CD4-positive, alpha-beta T cell (primary cell): Measurements from ENCODE around the gene RNF181. TPM values are rescaled to one million over a fixed set of nuclear protein-coding genes. Genes with fewer than 3 reads are reported as not detected.
A peak's percentile ranks its signal among the peaks of the same experiment; 100 is the strongest.

Experiments
- ATAC-seq: fragments of 200-7000 bp; cut with Tn5 transposase; one replicate; pipeline ENCODE4 v1.10.0; 2022; ENCODE audit warnings: mild to moderate bottlenecking; ENCODE audit not compliant: poor library complexity
- CTCF ChIA-PET: fragments of 350-600 bp; sonication (Branson Sonifier 250); formaldehyde crosslinking; loops from one replicate; lab custom pipeline; 2021; ENCODE audit warnings: antibody characterized with exemption, inconsistent platforms; lab: Charles Lee
- POLR2A ChIA-PET: fragments of 350-600 bp; sonication (Branson Sonifier 250); formaldehyde crosslinking; loops from one replicate; lab custom pipeline; 2021; ENCODE audit warnings: antibody characterized with exemption, inconsistent platforms; lab: Charles Lee
- DNase-seq, 14 experiments: peaks; one replicate each; pipeline ENCODE4 v3.0.0-alpha.2; 2013 to 2020; ENCODE audit warnings: mixed read lengths in 2 of 14
- H3K27ac ChIP-seq, 2 donors: one replicate each; pipeline versions ENCODE4 v1.5.1 to v1.7.0; 2013; ENCODE audit warnings: low read length in 2 of 2, low read depth in 1 of 2, mild to moderate bottlenecking in 1 of 2
- H3K27me3 ChIP-seq, 2 experiments: 1 replicate in 1 of 2; 2 replicates in 1 of 2; pipeline versions ENCODE4 v1.6.1 to v1.7.0; 2013; ENCODE audit warnings: low read length in 2 of 2, control low read depth in 1 of 2, mild to moderate bottlenecking in 1 of 2, moderate library complexity in 1 of 2; ENCODE audit not compliant: insufficient read depth in 2 of 2, control insufficient read depth in 1 of 2
- H3K36me3 ChIP-seq: one replicate; pipeline ENCODE4 v1.6.1; 2013; ENCODE audit warnings: low read length, control low read depth; ENCODE audit not compliant: insufficient read depth
- H3K4me1 ChIP-seq: one replicate; pipeline ENCODE4 v1.6.1; 2013; ENCODE audit warnings: low read length, control low read depth; ENCODE audit not compliant: insufficient read depth
- H3K4me3 ChIP-seq: one replicate; pipeline ENCODE4 v1.5.1; 2013; ENCODE audit warnings: mild to moderate bottlenecking, low read length, moderate library complexity
- H3K9me3 ChIP-seq, 2 experiments: 1 replicate in 1 of 2; 2 replicates in 1 of 2; pipeline versions ENCODE4 v1.6.1 to v1.7.0; 2013; ENCODE audit warnings: low read length in 2 of 2, mild to moderate bottlenecking in 2 of 2, control low read depth in 1 of 2, moderate library complexity in 1 of 2; ENCODE audit not compliant: control insufficient read depth in 1 of 2, insufficient read depth in 1 of 2
- H3K27ac Mint-ChIP-seq: one replicate; pipeline ENCODE4 v1.8.0; 2020; ENCODE audit warnings: mixed read lengths
- H3K27me3 Mint-ChIP-seq: one replicate; pipeline ENCODE4 v1.8.0; 2021; ENCODE audit warnings: mixed read lengths
- H3K36me3 Mint-ChIP-seq: one replicate; pipeline ENCODE4 v1.8.0; 2021; ENCODE audit warnings: low read depth, mixed read lengths
- H3K4me1 Mint-ChIP-seq: one replicate; pipeline ENCODE4 v1.8.0; 2021; ENCODE audit warnings: low read depth, mixed read lengths
- H3K4me3 Mint-ChIP-seq: one replicate; pipeline ENCODE4 v1.8.0; 2020; ENCODE audit warnings: mild to moderate bottlenecking, mixed read lengths
- H3K9me3 Mint-ChIP-seq: one replicate; pipeline ENCODE4 v1.8.0; 2020; ENCODE audit warnings: mixed read lengths
- intact Hi-C, 2 experiments: fragments of 100-400 bp; cut with DNase I in 1 of 2; cut with micrococcal nuclease in 1 of 2; formaldehyde crosslinking; loops; one replicate each; pipeline versions ENCODE4 v1.15.1 to v1.9.0; 2023 to 2025; cut with DNase I, micrococcal nuclease
- total RNA-seq, 174 experiments: library from RNA in 2 of 174; stranded (reverse) in 2 of 174; gene quantifications; one replicate each; pipeline ENCODE4 v1.2.3 and lab custom pipeline; 2021 to 2026
- TF ChIP-seq, protein P1 (sequence below): fragments of 200-600 bp; IDR thresholded peaks from one replicate; pipeline ENCODE4 v1.8.0; 2022; ENCODE audit warnings: antibody characterized with exemption, mild to moderate bottlenecking

The RNF181 gene
- total RNA-seq, 2 experiments from 2014 or later = 41.5 to 43.8 TPM

DNA sequence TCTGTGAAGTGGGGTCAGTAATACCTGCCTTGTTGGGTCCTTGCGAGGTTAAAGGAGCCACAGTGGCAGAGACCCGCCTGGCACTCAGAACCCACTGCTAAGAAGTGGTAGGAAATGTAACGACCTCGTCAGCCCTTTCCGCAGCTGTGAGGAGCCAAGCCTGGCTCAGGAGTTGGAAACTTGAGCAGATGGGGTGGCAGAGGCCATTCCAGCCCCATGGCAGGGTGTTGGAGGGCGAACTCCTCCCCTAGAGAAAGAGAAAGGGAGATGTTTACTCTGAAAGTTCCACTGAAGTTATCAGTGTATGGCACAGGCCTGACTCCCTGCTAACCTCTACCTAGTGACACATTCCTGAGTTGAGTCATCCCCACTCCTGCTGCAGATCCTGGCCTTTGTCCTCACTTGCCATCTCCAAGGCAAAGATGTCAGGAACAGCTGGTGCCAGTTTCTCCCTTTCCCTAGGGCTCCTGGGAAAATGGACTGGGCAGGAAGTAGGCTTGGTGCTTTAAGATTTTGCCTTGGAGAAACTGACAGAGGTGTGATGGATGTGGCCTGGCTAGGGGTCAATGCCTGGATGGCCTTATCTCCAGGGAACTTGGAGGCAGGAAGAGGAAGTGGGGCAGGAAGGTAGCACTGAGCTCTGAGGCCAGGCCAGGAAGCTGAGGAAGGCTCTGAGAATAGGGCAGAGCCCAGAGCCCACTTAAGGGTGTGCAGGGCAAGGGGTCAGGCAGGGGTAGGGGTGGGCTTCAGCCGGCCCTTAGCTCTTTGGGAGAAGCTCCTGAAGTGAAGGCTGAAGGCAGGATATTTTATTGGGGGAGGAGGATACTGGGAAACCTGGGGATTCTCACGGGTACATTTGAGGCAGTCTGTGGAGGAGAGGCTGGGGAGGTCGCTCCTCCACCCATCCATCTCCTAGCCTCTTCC, 10.4 kb upstream of the RNF181 start:
- intact Hi-C loops = no loop called here
- peak; percentile 48 for ATAC-seq
- no peaks in the 10 kb centered on the region for H3K27me3 ChIP-seq
- H3K4me1 ChIP-seq = peaks cover 49% of the 10 kb centered on the region
- H3K27me3 Mint-ChIP-seq = no peaks in the 10 kb centered on the region
- H3K4me1 Mint-ChIP-seq = peaks cover 57% of the 10 kb centered on the region
- peaks cover 26% of the 10 kb centered on the region for H3K36me3 ChIP-seq
- TF ChIP-seq, protein P1, sequence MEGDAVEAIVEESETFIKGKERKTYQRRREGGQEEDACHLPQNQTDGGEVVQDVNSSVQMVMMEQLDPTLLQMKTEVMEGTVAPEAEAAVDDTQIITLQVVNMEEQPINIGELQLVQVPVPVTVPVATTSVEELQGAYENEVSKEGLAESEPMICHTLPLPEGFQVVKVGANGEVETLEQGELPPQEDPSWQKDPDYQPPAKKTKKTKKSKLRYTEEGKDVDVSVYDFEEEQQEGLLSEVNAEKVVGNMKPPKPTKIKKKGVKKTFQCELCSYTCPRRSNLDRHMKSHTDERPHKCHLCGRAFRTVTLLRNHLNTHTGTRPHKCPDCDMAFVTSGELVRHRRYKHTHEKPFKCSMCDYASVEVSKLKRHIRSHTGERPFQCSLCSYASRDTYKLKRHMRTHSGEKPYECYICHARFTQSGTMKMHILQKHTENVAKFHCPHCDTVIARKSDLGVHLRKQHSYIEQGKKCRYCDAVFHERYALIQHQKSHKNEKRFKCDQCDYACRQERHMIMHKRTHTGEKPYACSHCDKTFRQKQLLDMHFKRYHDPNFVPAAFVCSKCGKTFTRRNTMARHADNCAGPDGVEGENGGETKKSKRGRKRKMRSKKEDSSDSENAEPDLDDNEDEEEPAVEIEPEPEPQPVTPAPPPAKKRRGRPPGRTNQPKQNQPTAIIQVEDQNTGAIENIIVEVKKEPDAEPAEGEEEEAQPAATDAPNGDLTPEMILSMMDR = no peak
- H3K27ac ChIP-seq = peak overlapping the region; percentile 26 to 68
- peak overlapping the region; percentile 77 for H3K4me3 ChIP-seq
- ChIA-PET POLR2A (interaction anchor here (0.6 to 5.1 kb wide), 5 partner anchors 9 to 258 kb away, joined by 3 to 60 read pairs (median 7); partner anchors contain the start of genes C2orf68, RNF181 and TGOLN2), CTCF (no interaction called here)
- peak overlapping the region; percentile 93 for H3K4me3 Mint-ChIP-seq
- H3K36me3 Mint-ChIP-seq = peaks cover 28% of the 10 kb centered on the region
- no peaks in the 10 kb centered on the region for H3K9me3 ChIP-seq
- no peaks in the 10 kb centered on the region for H3K9me3 Mint-ChIP-seq
- DNase-seq = peak in 3 of 14 experiments; percentile 8 to 39 (median 38)
- H3K27ac Mint-ChIP-seq = peak overlapping the region; percentile 79

DNA sequence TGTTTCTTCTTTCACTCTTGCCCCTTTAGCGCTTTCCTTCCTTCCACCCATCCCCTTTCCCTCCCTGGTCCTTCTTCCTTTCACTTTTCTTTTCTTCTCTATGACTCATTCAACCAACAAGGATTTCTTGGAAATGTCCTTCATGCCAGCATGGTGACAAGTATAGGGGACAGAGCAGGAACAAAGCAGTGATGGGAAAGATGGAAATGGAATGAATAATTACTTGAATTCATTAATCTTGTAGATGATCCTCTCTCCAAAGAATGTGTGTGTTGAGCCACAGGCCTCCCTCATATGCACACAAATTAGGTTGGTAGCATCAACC, 9.8 kb upstream of the RNF181 start:
- intact Hi-C loops = no loop called here
- TF ChIP-seq, protein P1 = no peak
- Histone ChIP-seq H3K4me3 (no peak overlapping the region), H3K9me3 (no peaks in the 10 kb centered on the region), H3K27ac (no peak overlapping the region), H3K4me1 (peaks cover 46% of the 10 kb centered on the region), H3K27me3 (no peaks in the 10 kb centered on the region), H3K36me3 (peaks cover 20% of the 10 kb centered on the region)
- Mint-ChIP-seq H3K27me3 (no peaks in the 10 kb centered on the region), H3K4me1 (peaks cover 59% of the 10 kb centered on the region), H3K36me3 (peaks cover 25% of the 10 kb centered on the region), H3K4me3 (peak overlapping the region; percentile 93), H3K27ac (peak overlapping the region; percentile 79), H3K9me3 (no peaks in the 10 kb centered on the region)
- no peak for ATAC-seq
- DNase-seq = no peak
- ChIA-PET POLR2A (interaction anchor here (3.0 to 5.1 kb wide), 2 partner anchors 9 to 26 kb away, joined by 10 to 60 read pairs; partner anchors contain the start of genes C2orf68 and RNF181), CTCF (no interaction called here)

DNA sequence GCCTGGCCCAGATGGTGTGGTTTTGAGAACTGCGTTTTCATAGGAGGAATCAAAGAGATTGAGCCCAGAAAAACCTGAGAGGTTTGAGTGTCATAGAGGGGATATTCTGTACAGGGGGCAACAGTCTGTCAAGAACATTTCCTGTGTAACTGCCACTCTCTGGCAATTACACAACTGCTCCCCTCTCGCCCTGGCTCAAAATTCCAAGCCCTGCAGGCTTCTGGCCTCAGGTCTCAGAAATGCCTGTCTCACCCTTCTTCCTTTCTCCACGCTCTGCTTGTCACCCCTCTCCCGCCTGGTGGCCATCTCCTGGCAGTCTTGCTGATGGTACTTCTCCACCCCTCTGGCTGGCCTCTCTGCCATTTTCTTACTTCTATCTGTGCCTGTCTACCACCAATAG, 7.3 kb upstream of the RNF181 start:
- intact Hi-C loops = no loop called here
- Mint-ChIP-seq H3K4me3 (no peak overlapping the region), H3K4me1 (peaks cover 42% of the 10 kb centered on the region), H3K27me3 (no peaks in the 10 kb centered on the region), H3K9me3 (no peaks in the 10 kb centered on the region), H3K36me3 (peaks cover 8% of the 10 kb centered on the region), H3K27ac (peak overlapping the region; percentile 6)
- Histone ChIP-seq H3K36me3 (no peaks in the 10 kb centered on the region), H3K4me1 (peaks cover 46% of the 10 kb centered on the region), H3K4me3 (no peak overlapping the region), H3K27ac (no peak overlapping the region), H3K9me3 (no peaks in the 10 kb centered on the region), H3K27me3 (no peaks in the 10 kb centered on the region)
- ChIA-PET CTCF (interaction anchor here (1.4 kb wide), 1 partner anchor 23 kb away, joined by 3 read pairs; no protein-coding TSS in a partner anchor), POLR2A (interaction anchor here (1.7 to 2.1 kb wide), 2 partner anchors 11 to 20 kb away, joined by 4 to 8 read pairs; partner anchors contain the start of gene VAMP8)
- TF ChIP-seq, protein P1 = no peak
- ATAC-seq = no peak
- no peak for DNase-seq
